Measurements from ENCODE around the gene KCNJ10.

Gene KCNJ10

GRCh38 chr1:160097151-160097910 lies 27.4 kb upstream of the KCNJ10 start:
- H3K36me3 Mint-ChIP-seq (ENCODE audit: low read depth) = no peaks in the 10 kb centered on the region
- H3K27ac Mint-ChIP-seq = no peak overlapping the region
- H3K27me3 Mint-ChIP-seq (ENCODE audit: low read depth, poor library complexity) = peaks cover 19% of the 10 kb centered on the region
- peak overlapping the region; percentile 91 for H3K4me3 Mint-ChIP-seq
- no peak for DNase-seq
- H3K9me3 Mint-ChIP-seq = no peaks in the 10 kb centered on the region
- peaks cover 44% of the 10 kb centered on the region for H3K4me1 Mint-ChIP-seq
- TF ChIP-seq, protein P1, sequence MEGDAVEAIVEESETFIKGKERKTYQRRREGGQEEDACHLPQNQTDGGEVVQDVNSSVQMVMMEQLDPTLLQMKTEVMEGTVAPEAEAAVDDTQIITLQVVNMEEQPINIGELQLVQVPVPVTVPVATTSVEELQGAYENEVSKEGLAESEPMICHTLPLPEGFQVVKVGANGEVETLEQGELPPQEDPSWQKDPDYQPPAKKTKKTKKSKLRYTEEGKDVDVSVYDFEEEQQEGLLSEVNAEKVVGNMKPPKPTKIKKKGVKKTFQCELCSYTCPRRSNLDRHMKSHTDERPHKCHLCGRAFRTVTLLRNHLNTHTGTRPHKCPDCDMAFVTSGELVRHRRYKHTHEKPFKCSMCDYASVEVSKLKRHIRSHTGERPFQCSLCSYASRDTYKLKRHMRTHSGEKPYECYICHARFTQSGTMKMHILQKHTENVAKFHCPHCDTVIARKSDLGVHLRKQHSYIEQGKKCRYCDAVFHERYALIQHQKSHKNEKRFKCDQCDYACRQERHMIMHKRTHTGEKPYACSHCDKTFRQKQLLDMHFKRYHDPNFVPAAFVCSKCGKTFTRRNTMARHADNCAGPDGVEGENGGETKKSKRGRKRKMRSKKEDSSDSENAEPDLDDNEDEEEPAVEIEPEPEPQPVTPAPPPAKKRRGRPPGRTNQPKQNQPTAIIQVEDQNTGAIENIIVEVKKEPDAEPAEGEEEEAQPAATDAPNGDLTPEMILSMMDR (IDR thresholded peaks at IDR 0.05) = no peak

DNA sequence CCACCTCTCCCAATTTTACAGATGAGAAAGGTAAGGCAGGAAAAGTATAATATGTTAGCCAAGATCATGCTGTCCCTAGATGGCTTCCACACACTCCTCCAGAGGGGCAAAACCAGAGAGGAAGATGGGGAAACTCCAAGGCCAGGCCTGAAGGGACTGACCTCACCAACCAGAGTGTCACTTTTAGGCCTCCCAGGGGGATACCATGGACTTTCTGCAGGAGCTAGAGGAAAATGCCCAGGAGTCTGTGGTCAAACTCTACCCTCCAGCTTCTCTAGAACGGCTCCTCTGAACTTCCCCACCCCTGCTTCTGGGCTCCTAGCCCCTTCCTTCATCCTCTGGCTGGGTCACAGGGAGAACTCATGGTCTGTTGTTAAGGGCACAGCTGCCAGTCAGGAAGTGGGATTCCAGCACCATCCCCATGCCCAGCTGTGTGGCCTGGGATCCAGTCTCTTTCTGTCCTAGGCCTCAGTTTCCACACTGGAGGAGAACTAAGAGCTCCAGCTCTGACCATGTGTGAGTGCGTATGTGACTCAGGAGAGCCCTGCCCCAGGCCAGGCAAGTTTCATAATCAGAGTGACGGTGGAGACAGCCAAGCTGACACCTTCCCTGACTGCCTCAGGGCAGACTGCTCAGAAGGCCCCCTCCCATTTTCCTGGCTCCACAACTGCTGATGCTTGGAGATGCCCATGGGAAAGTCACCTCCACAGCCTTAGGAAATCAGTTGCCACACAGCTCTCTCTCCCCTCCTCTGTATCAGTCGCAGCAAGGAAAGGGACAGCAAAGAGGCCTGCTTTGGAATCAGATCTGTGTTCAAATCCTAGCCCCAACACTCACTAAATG lies 26.5 kb upstream of the KCNJ10 start:
- Mint-ChIP-seq H3K4me3 (peak overlapping the region; percentile 91), H3K4me1 (peaks cover 36% of the 10 kb centered on the region), H3K9me3 (no peaks in the 10 kb centered on the region), H3K27me3 (ENCODE audit: low read depth, poor library complexity) (peaks cover 18% of the 10 kb centered on the region), H3K27ac (no peak overlapping the region), H3K36me3 (ENCODE audit: low read depth) (no peaks in the 10 kb centered on the region)
- no peak for DNase-seq
- TF ChIP-seq, protein P1 (IDR thresholded peaks at IDR 0.05) = no peak

DNA sequence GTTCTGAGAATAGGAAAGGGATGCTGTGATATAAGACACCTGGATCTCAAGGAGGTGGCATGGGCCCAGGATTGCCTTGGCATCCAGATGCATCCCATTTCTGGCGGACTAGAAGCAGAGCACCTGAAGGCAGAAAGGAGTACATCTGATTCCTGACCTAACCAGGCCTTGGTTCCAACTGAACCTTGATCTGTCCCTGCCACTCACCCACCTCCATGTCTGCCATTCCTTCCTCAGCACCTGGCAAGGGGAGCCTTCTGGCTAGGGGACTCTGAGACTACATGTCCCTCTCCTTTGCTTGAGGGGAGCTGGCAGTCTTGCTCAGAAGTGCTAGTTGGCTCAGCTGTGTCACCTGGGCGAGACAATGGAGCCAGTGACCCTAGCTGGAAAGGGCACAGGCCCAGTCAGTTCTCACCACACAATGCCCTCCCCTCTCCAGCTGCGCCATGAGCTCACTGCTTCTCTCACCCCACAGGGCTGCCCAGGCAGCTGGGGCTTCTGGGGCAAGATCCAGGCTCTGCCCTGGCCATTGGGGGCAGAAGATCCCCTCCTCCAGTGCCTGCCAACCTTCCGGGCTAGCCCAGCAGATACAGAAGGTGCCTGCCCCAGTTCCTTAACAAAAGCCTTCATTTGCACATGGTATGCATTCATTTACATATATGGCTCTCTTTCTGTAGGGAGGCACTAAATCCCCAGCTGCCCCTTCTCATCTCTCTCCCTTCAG lies 25.6 kb upstream of the KCNJ10 start:
- peaks cover 36% of the 10 kb centered on the region for H3K4me1 Mint-ChIP-seq
- H3K4me3 Mint-ChIP-seq = no peak overlapping the region

GRCh38 chr1:160094806-160095205 lies 24.8 kb upstream of the KCNJ10 start:
- DNase-seq = no peak
- no peaks in the 10 kb centered on the region for H3K36me3 Mint-ChIP-seq (ENCODE audit: low read depth)
- H3K9me3 Mint-ChIP-seq = no peaks in the 10 kb centered on the region
- H3K27me3 Mint-ChIP-seq (ENCODE audit: low read depth, poor library complexity) = peaks cover 15% of the 10 kb centered on the region
- no peak overlapping the region for H3K27ac Mint-ChIP-seq
- no peak overlapping the region for H3K4me3 Mint-ChIP-seq
- TF ChIP-seq, protein P1 (IDR thresholded peaks at IDR 0.05) = no peak
- H3K4me1 Mint-ChIP-seq = peaks cover 36% of the 10 kb centered on the region

More for the DNA sequence above, 25.6 kb upstream of the KCNJ10 start:
- DNase-seq = no peak
- H3K27ac Mint-ChIP-seq = no peak overlapping the region
- TF ChIP-seq, protein P1 (IDR thresholded peaks at IDR 0.05) = no peak
- peaks cover 18% of the 10 kb centered on the region for H3K27me3 Mint-ChIP-seq (ENCODE audit: low read depth, poor library complexity)
- no peaks in the 10 kb centered on the region for H3K9me3 Mint-ChIP-seq
- no peaks in the 10 kb centered on the region for H3K36me3 Mint-ChIP-seq (ENCODE audit: low read depth)

DNA sequence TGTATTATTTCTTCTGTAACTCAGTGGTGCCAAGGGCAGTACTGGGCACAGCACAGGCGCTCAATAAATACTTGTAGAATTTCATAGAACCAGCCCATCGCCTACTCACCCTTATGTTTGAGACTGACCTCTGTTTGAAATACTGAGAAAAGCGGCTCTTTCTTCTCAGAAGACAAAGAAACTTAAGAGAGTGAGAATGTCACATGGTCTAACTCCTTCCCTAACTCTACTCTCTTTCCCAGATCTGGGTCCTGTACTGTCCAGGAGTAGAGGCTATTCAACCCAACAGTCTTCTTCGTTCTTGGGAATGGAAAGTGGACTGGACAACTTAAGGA lies 24.3 kb upstream of the KCNJ10 start:
- DNase-seq = no peak

More for the DNA sequence above, 24.3 kb upstream of the KCNJ10 start:
- TF ChIP-seq, protein P1 (IDR thresholded peaks at IDR 0.05) = no peak
- peaks cover 33% of the 10 kb centered on the region for H3K4me1 Mint-ChIP-seq
- no peaks in the 10 kb centered on the region for H3K36me3 Mint-ChIP-seq (ENCODE audit: low read depth)
- peaks cover 12% of the 10 kb centered on the region for H3K27me3 Mint-ChIP-seq (ENCODE audit: low read depth, poor library complexity)
- H3K4me3 Mint-ChIP-seq = no peak overlapping the region
- no peaks in the 10 kb centered on the region for H3K9me3 Mint-ChIP-seq
- no peak overlapping the region for H3K27ac Mint-ChIP-seq

Measured in nephron progenitor cell (in vitro differentiated cells).